GM12878 (cell line): ENCODE data around the gene TBATA. TPM values are rescaled to one million over a fixed set of nuclear protein-coding genes. Genes with fewer than 3 reads are reported as not detected.

Experiments
- ATAC-seq: fragments of 200-7000 bp; cut with Tn5 transposase; 3 replicates; pipeline ENCODE4 v1.9.1; 2020; ENCODE audit warnings: mild to moderate bottlenecking, moderate library complexity
- BruUV-seq: library from RNA; stranded (reverse); fragments of 400-500 nt; replicated peaks from 2 replicates; lab custom pipeline; 2021; lab: Mats Ljungman, UMichigan
- CTCF ChIA-PET: fragments of 300-600 bp; sonication (Branson Sonifier 250); formaldehyde crosslinking; extraction: SDS; loops from one replicate; lab custom pipeline; 2021; ENCODE audit warnings: inconsistent platforms; lab: Yijun Ruan, JAX
- POLR2A ChIA-PET: fragments of 350-600 bp; formaldehyde crosslinking; extraction: SDS; loops from one replicate; lab custom pipeline; 2021; ENCODE audit warnings: inconsistent platforms; lab: Charles Lee
- RAD21 ChIA-PET: fragments of 300-600 bp; sonication (Branson Sonifier 250); formaldehyde crosslinking; loops from one replicate; lab custom pipeline; 2023; ENCODE audit warnings: antibody characterized with exemption; ENCODE audit not compliant: unreplicated experiment; lab: Charles Lee
- SMC1A ChIA-PET: fragments of 300-600 bp; sonication (Branson Sonifier 250); formaldehyde crosslinking; loops from one replicate; lab custom pipeline; 2023; ENCODE audit not compliant: unreplicated experiment, uncharacterized antibody; lab: Charles Lee
- DNase-seq: peaks from one replicate; pipeline ENCODE4 v3.0.0-alpha.2; 2011; ENCODE audit warnings: low read depth, low spot score
- FAIRE-seq: peaks from 3 replicates; lab custom pipeline; 2011; peaks lifted over from hg19 to GRCh38; lab: Jason Lieb, UNC
- H2AFZ ChIP-seq: 2 replicates; pipeline ENCODE4 v1.6.0; 2011; ENCODE audit warnings: low read depth, low read length, control low read depth; ENCODE audit not compliant: control insufficient read depth
- H3K27ac ChIP-seq: 2 replicates; pipeline ENCODE4 v1.5.1; 2011; ENCODE audit warnings: control low read depth; ENCODE audit not compliant: control insufficient read depth, insufficient read depth
- H3K27me3 ChIP-seq, 2 experiments: replicated peaks in 1 of 2; 2 replicates each; pipeline versions ENCODE4 v1.6.0 to v1.6.1; 2011; ENCODE audit warnings: low read length in 1 of 2; ENCODE audit not compliant: control insufficient read depth in 2 of 2, insufficient read depth in 2 of 2
- H3K36me3 ChIP-seq, 2 experiments: 2 replicates each; pipeline ENCODE4 v1.5.1; 2011; ENCODE audit warnings: low read length in 1 of 2; ENCODE audit not compliant: control insufficient read depth in 2 of 2, insufficient read depth in 2 of 2
- H3K4me1 ChIP-seq: 2 replicates; pipeline ENCODE4 v1.6.1; 2011; ENCODE audit warnings: mild to moderate bottlenecking, low read length, moderate library complexity, mixed read lengths; ENCODE audit not compliant: control insufficient read depth, insufficient read depth
- H3K4me2 ChIP-seq: 2 replicates; pipeline ENCODE4 v1.6.0; 2011; ENCODE audit warnings: control low read depth; ENCODE audit not compliant: control insufficient read depth, insufficient read depth
- H3K4me3 ChIP-seq: fragments of 200-600 bp; sonication (generic); 2 replicates; pipeline ENCODE4 v1.5.1; 2016
- H3K79me2 ChIP-seq: 2 replicates; pipeline ENCODE4 v1.6.0; 2011; ENCODE audit warnings: low read length; ENCODE audit not compliant: control insufficient read depth, insufficient read depth
- H3K9ac ChIP-seq: 2 replicates; pipeline ENCODE4 v1.8.0; 2011; ENCODE audit warnings: low read length, control low read depth, mixed read lengths; ENCODE audit not compliant: control insufficient read depth, insufficient read depth
- H3K9me3 ChIP-seq: replicated peaks from 3 replicates; pipeline ENCODE4 v1.5.1; 2011; ENCODE audit warnings: mild to moderate bottlenecking, low read length; ENCODE audit not compliant: control insufficient read depth, insufficient read depth
- H4K20me1 ChIP-seq: 2 replicates; pipeline ENCODE4 v1.6.0; 2011; ENCODE audit not compliant: control insufficient read depth, insufficient read depth
- BHLHE40 ChIP-seq, 2 experiments: fragments of 450-650 bp in 1 of 2; IDR thresholded peaks; 2 replicates each; pipeline ENCODE4 v1.6.1; 2011 to 2017; ENCODE audit warnings: low read depth in 2 of 2, borderline replicate concordance in 1 of 2, improper control_type of control experiment in 1 of 2, low read length in 1 of 2, mild to moderate bottlenecking in 1 of 2
- KAT2A ChIP-seq: conservative IDR thresholded peaks from 2 replicates; pipeline ENCODE4 v1.6.1; 2011; ENCODE audit warnings: low read depth, low read length; ENCODE audit not compliant: control insufficient read depth
- MEF2B ChIP-seq: fragments of 450-650 bp; IDR thresholded peaks from 2 replicates; pipeline ENCODE4 v1.6.1; 2018; ENCODE audit warnings: mild to moderate bottlenecking, moderate library complexity; ENCODE audit not compliant: partially characterized antibody, poor library complexity, severe bottlenecking
- MLLT1 ChIP-seq: fragments of 450-650 bp; IDR thresholded peaks from 2 replicates; pipeline ENCODE4 v1.6.1; 2016; ENCODE audit warnings: mild to moderate bottlenecking
- NFXL1 ChIP-seq: fragments of 450-650 bp; IDR thresholded peaks from 2 replicates; pipeline ENCODE4 v1.6.1; 2017; ENCODE audit warnings: antibody characterized with exemption, mild to moderate bottlenecking, borderline replicate concordance
- PKNOX1 ChIP-seq: fragments of 450-650 bp; IDR thresholded peaks from 2 replicates; pipeline ENCODE4 v1.6.1; 2016; ENCODE audit warnings: mild to moderate bottlenecking
- ZNF217 ChIP-seq: fragments of 450-650 bp; IDR thresholded peaks from 2 replicates; pipeline ENCODE4 v1.6.1; 2017; ENCODE audit warnings: antibody characterized with exemption, mild to moderate bottlenecking
- WGBS: methylation state at CpG from one replicate; pipeline ENCODE4 v1.1.6; 2016; ENCODE audit warnings: low lambda C conversion rate; ENCODE audit not compliant: insufficient replicate concordance, insufficient coverage; ENCODE audit errors: missing lambda C conversion rate; 5-methylcytosine and 5-hydroxymethylcytosine counted together
- in situ Hi-C: fragments of 300-500 bp; cut with MboI; formaldehyde crosslinking; loops from 9 replicates; pipeline ENCODE4 v1.14.3; 2018; ENCODE audit warnings: mixed read lengths
- intact Hi-C: fragments of 100-400 bp; cut with micrococcal nuclease; formaldehyde crosslinking; loops from one replicate; pipeline ENCODE4 v1.14.2; 2022; ENCODE audit not compliant: unreplicated experiment
- polyA plus RNA-seq, 11 experiments: library from polyadenylated mRNA; depleted of rRNA in 4 of 11; unstranded in 6 of 11; stranded (reverse) in 5 of 11; fragments of >200 nt; fragmentation: Nextera tagmentation in 4 of 11; fragmentation: Illumina TruSeq in 1 of 11; extraction: Ambion mirVana in 4 of 11; extraction: Trizol in 1 of 11; gene quantifications; 1 replicate in 1 of 11; 2 replicates in 10 of 11; pipeline versions ENCODE4 v1.2.1 to v1.2.3, GENCODE V29; 2011 to 2016; ENCODE audit warnings: inconsistent platforms in 2 of 11, missing spikeins in 2 of 11, low read depth in 1 of 11
- total RNA-seq, 4 experiments: library from RNA; depleted of rRNA in 3 of 4; stranded (reverse); fragments of >200 nt in 3 of 4; fragmentation: Illumina TruSeq in 1 of 4; extraction: Trizol in 1 of 4; gene quantifications; 2 replicates each; pipeline versions ENCODE4 v1.2.1 to v1.2.3, GENCODE V29; 2013 to 2021
- TF ChIP-seq, protein P1 (sequence below): IDR thresholded peaks from 2 replicates; pipeline ENCODE4 v1.6.1; 2011; ENCODE audit warnings: low read depth, mild to moderate bottlenecking, low read length, moderate library complexity, borderline replicate concordance; ENCODE audit errors: extremely low read depth
- TF ChIP-seq, protein P2 (sequence below): IDR thresholded peaks from 2 replicates; pipeline ENCODE4 v1.6.1; 2012; ENCODE audit warnings: low read depth, low read length, improper control_type of control experiment

TBATA gene
- total and polyA plus RNA-seq, 10 of the 15 experiments (the other 5 are each of a cell fraction or from before 2014, with no cell fraction given): not detected

DNA sequence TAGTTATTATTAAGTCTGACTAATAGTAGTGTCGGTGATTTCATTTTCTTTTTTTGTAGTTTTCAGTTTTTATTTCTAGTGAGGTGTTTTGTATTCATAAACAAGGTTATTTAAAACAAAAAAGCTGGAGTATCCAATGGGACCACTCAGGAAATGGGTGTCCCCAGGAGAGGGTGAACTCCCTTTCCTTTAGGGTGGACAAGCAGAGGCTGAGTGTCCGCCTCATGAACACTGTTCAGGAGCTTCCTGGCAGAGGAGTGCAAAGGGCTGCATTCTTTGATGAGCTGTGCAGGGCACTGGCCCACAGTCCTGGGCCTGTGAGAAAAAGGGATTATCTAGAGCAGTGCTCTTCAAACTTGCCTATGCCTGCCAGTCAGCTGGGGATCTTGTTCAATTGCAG, 56.8 kb downstream of the TBATA start:
- BruUV-seq: no TSS peak
- Histone ChIP-seq H3K36me3 (no peaks in the 10 kb centered on the region), H3K4me1 (no peaks in the 10 kb centered on the region), H3K4me2 (no peak overlapping the region), H3K4me3 (no peak overlapping the region), H3K9me3 (no peaks in the 10 kb centered on the region), H3K79me2 (no peaks in the 10 kb centered on the region), H4K20me1 (no peaks in the 10 kb centered on the region), H3K27ac (no peak overlapping the region), H2AFZ (no peak overlapping the region), H3K27me3 (no peaks in the 10 kb centered on the region), H3K9ac (no peak overlapping the region)
- ChIA-PET CTCF (no interaction called here), POLR2A (no interaction called here), RAD21 (no interaction called here), SMC1A (interaction anchor here (1.1 kb wide), 1 partner anchor 169 kb away, joined by 3 read pairs; no protein-coding TSS in a partner anchor)
- ATAC-seq (no peak), DNase-seq (no peak), FAIRE-seq (no peak)
- in situ Hi-C loops (no loop called here), intact Hi-C loops (no loop called here)
- TF ChIP-seq MEF2B: no peak
- TF ChIP-seq, protein P1, sequence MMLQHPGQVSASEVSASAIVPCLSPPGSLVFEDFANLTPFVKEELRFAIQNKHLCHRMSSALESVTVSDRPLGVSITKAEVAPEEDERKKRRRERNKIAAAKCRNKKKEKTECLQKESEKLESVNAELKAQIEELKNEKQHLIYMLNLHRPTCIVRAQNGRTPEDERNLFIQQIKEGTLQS: no peak
- no peak for TF ChIP-seq MLLT1
- TF ChIP-seq KAT2A: no peak
- no peak for TF ChIP-seq ZNF217
- TF ChIP-seq NFXL1: no peak
- no peak for TF ChIP-seq BHLHE40 (IDR thresholded peaks at IDR 0.05; ENCODE audit: borderline replicate concordance in 1 of 2, low read depth in 2 of 2, low read length in 1 of 2)
- TF ChIP-seq, protein P2, sequence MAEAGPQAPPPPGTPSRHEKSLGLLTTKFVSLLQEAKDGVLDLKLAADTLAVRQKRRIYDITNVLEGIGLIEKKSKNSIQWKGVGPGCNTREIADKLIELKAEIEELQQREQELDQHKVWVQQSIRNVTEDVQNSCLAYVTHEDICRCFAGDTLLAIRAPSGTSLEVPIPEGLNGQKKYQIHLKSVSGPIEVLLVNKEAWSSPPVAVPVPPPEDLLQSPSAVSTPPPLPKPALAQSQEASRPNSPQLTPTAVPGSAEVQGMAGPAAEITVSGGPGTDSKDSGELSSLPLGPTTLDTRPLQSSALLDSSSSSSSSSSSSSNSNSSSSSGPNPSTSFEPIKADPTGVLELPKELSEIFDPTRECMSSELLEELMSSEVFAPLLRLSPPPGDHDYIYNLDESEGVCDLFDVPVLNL: no peak
- TF ChIP-seq PKNOX1: no peak
- 15% methylated on average over 2 of the region's 2 CpGs for WGBS
